Hepatocyte (in vitro differentiated cells): ENCODE measurements around the gene MBOAT2.

Source experiments
- EZH2 ChIP-seq: fragments of 200-600 bp; sonication (generic); IDR thresholded peaks from 2 replicates; pipeline ENCODE4 v1.6.1; 2016; ENCODE audit warnings: antibody characterized with exemption, mild to moderate bottlenecking, borderline replicate concordance
- TF ChIP-seq, protein P1 (sequence below): fragments of 200-600 bp; sonication (generic); IDR thresholded peaks from 2 replicates; pipeline ENCODE4 v1.5.1; 2016; ENCODE audit warnings: antibody characterized with exemption, mild to moderate bottlenecking; ENCODE audit not compliant: poor library complexity

DNA sequence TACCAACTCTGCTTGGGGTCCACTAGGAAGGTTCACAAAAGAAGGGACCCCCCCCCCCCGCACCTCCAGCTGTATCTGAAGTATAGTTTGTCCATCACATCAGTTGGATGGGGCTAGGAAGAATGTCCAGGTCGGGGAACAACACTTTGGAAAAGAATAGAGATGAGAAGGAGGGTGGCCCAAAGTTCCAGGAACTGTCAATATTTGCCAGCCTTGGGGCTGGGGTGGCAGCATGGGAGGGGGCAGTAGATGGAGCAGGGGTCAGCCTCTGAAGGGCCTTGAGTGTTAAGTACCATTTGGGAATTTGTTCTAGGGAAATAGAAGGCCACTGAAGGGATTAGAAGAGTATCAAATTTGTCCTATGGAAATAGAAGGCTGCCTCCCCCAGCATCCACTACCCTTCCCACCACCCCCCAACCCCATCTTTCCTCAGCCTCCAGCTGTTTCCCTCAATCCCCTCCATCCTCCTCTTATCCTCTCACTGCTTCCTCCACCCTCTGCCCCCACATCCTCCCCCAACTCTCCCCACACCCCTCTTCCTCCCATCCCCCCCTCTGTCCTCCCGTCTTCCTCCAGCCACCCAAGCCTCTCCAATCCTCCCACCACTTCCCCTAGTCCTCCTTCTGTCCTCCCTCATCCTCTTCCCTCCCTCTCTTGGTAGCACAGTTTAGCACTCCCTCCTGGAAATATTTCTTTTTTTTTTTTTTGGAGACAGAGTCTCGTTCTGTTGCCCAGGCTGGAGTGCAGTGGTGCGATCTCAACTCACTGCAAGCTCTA, 164.1 kb downstream of the MBOAT2 start:
- TF ChIP-seq, protein P1, sequence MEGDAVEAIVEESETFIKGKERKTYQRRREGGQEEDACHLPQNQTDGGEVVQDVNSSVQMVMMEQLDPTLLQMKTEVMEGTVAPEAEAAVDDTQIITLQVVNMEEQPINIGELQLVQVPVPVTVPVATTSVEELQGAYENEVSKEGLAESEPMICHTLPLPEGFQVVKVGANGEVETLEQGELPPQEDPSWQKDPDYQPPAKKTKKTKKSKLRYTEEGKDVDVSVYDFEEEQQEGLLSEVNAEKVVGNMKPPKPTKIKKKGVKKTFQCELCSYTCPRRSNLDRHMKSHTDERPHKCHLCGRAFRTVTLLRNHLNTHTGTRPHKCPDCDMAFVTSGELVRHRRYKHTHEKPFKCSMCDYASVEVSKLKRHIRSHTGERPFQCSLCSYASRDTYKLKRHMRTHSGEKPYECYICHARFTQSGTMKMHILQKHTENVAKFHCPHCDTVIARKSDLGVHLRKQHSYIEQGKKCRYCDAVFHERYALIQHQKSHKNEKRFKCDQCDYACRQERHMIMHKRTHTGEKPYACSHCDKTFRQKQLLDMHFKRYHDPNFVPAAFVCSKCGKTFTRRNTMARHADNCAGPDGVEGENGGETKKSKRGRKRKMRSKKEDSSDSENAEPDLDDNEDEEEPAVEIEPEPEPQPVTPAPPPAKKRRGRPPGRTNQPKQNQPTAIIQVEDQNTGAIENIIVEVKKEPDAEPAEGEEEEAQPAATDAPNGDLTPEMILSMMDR: no peak
- TF ChIP-seq EZH2: no peak
